GM19328 (cell line): Measurements from ENCODE around the gene EDC3.
"Not testable (repeated sequence)": the region's sequence is repeated elsewhere in the genome, so short reads cannot be mapped to it uniquely, and the experiment has no call there.

ENCODE experiments used
- ATAC-seq: cut with Tn5 transposase; IDR thresholded peaks from one replicate; pipeline ENCODE4 v1.9.1; 2021; ENCODE audit warnings: mild to moderate bottlenecking, moderate library complexity; ENCODE audit not compliant: unreplicated experiment

The EDC3 gene

DNA sequence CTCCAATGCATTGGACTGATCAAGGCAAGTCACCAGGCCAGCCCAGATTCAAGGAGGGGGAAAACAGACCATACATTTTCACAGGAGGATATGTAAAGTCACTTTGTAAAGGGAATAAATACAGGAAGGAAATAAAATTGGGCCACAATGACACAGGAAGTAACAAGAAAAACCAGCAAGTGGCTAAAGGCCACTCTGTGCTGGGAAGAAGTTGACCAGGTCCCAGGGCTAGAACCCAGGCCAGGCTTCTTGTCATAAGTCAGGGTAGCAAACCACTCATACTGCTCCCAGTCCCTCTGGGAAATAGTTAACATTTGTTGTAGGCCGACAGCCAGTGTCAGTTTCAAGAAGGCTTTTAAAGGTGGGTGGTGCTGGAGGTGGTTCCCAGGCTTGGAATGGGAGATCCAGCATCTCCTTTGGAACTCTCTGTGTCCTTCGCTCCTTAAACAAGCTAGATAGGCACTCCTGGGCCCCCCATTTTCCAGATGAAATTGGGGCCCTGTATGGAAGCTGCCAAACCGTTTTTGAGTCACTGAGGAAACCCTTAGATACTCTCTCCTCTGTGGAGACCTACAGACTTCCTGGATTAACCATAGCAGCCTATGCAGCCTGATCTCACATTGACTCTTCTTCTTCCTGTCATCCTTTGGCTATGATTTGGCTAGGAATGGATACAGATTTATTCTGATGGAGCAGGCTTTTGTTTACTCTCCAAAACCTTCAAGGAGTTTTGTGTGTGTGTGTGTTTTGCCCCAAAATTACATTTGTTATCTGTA, 14.7 kb upstream of the EDC3 start:
- no peak for ATAC-seq

- no peak for ATAC-seq
Measured at GRCh38 chr15:74709892-74710291, 14.1 kb upstream of the EDC3 start.

- ATAC-seq: no peak
Measured at GRCh38 chr15:74709011-74709410, 13.2 kb upstream of the EDC3 start.

DNA sequence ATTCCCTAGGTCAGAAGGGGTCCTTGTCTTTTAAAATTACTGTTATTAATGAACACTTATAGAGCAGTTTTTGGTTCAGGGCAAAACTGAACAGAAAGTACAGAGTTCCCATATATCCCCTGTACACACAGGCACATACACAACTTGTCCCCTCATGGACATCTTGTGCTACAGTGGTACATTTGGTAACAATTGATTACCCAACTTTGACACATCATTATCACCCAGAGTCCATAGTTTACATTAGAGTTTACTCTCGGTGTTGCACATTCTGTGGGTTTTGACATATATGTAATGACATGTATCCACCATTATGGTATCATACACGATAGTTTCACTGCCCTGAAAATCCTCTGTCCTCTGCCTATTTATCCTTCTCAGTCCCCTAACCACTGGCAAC, 984 bp upstream of the EDC3 start:
- ATAC-seq: no peak

GRCh38 chr15:74696398-74696729, 540 bp upstream of the EDC3 start:
- ATAC-seq: no peak

DNA sequence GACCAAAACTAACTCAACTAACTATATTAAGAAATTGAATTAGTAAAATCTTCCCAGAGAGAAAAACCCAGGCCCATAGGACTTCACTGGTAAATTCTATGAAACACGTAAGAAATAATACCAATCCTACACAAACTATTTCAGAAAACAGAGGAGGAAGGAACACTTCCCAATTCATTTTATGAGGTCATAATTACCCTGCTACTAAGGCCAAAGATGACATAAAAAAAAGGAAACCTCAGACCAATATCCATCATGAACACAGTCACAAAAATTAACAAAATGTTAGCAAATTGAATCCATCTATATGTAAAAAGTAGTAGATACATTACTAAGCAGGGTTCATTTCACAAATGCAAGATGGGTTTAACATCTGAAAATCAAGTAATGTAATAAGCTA, 3.5 kb downstream of the EDC3 start:
- ATAC-seq: no peak

DNA sequence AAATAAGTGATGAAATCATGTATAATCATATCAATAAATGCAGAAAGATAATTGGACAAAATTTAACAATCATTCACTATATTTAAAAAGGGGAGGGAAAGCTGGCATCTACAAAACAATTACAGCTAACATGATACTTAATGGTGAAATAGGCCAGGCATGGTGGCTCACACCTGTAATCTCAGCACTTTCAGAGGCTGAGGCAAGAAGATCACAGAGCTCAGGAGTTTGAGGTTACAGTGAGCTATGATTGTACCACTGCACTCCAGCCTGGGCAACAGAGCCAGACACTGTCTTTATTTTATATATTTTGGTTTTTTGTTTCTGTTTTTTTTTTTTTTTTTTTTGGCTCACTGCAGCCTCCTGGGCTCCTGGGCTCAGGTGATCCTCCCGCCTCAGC, 12.1 kb downstream of the EDC3 start:
- ATAC-seq: no peak

GRCh38 chr15:74682954-74683353, 12.9 kb downstream of the EDC3 start:
- ATAC-seq: no peak

- ATAC-seq: no peak
Measured at GRCh38 chr15:74680456-74680855, 15.4 kb downstream of the EDC3 start.

DNA sequence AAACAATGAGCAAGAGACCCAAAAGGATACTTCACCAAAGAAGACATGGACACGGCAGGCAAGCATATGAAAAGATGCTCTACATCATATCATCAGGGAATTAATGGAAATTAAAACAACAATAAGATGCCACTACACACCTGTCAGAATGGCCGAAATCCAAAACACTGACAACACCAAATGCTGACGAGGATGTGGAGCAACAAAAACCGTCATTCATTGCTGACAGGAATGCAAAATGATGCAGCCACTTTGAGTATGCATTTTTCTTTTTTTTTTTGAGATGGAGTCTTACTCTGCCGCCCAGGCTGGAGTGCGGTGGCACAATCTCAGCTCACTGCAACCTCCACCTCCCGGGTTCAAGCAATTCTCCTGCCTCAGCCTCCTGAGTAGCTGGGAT, 19.0 kb downstream of the EDC3 start:
- no peak for ATAC-seq

DNA sequence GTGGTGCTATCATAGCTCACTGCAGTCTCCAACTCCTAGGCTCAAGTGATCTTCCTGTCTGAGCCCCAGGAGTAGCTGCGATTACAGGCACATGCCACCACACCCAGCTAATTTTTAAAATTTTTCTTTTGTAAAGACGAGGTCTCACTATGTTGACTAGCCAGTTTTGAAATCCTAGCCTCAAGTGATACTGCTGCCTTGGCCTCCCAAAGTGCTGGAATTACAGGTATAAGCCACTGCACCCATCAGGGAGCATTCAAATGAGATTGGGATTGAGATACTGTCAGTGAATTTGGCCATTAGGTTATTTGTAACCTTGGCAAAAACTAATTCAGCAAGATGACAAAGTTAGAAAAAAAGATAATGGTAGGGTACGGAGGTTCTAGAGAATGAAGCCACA, 21.7 kb downstream of the EDC3 start:
- ATAC-seq: no peak

- ATAC-seq: no peak
Measured at GRCh38 chr15:74669627-74670026, 26.2 kb downstream of the EDC3 start.

DNA sequence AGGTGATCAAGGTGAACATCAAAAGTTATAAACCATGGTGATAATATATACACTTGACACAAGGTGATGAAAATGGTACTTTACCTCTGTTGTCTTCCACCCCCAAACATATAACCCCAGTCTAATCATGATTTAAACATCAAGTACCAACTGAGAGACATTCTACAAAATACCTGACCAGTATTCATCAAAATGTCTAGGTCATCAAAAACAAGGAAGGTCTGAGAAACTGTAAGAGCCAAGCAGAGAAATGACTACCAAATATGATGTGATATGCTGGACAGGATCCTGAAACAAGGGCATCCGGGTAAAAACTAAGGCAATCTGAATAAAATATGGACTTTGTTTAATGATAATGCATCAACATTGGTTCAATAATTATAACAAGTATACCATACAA, 27.8 kb downstream of the EDC3 start:
- no peak for ATAC-seq

- no peak for ATAC-seq
Measured at GRCh38 chr15:74664670-74665069, 31.2 kb downstream of the EDC3 start.

DNA sequence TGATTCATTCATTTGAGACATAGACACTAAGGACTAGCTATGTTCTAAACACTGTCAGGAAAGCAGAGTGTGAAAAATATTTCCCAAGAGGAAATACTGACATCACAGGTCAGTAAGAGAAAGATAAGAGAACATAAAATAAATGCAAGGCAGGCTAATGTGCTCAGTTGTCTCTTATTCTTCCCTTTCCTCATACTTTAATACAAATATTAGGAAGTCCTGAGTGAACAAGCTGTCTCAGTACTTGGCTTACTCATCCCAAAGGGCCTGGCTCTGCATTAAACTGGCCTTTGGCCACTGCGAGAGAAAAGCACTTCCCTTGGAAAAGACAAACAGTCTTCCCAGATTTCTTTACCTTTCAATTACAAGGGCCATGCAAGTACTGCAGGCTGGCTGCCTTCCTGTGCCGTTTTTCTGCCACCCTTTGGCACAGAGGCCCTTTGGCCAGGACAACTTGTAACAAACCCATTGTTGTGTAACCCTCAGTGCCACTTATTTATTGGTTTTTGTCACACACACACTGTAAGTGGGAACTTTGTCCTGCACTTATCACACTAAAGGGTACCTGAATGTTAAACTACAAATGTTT, 31.7 kb downstream of the EDC3 start:
- no peak for ATAC-seq

DNA sequence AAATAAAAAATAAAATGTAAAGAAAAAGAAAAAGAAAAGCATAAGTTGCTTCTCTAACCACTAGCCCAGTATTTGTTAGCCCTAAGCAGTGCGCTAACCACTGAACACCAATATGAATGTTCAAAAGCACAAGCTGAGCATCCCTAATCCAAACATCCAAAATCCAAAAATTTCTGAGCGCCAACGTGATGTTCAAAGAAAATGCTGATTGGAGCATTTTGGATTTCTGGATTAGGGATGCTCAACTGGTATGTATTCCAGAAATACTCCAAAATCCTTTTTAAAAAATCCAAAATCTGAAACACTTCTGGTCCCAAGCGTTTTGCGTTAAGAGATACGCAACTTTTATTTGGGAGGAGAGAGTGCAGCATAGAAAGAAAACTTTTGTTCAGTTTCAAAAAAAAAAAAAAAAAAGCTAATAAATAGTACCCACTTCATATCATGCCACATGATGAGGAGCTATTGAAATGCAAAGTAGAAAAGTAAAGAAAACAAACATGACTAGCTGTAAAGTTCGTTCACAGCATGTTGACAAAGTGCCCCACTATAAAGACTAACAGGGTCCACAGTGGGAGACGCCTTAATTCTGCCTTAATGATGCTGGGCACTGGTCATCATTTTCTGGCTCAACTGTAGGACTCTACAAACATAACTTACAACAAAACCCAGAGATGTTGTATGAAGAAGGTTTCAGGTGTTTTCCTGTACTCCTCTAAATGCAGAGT, 32.4 kb downstream of the EDC3 start:
- no peak for ATAC-seq

- no peak for ATAC-seq
Measured at GRCh38 chr15:74662064-74662860, 33.6 kb downstream of the EDC3 start.

- ATAC-seq: not testable (repeated sequence)
Measured at GRCh38 chr15:74661280-74661679, 34.5 kb downstream of the EDC3 start.

DNA sequence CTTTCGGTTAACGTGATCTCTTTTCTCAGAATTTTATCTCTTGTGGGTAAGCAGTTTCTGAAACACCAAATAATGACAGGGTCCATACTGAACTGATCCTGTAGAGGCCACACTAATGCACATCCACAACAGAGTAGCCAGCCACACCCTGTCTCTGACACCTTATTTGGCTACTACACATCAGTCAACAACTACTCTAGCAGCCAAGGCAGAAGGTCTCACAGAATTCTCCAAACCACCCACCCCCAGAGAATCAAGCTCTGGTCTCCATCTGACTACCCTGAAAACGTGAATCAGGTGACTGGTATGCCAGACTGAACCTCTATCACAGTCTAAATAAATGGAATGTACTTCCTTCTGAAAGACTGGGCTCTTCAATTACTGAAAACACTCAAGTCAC, 38.0 kb downstream of the EDC3 start:
- no peak for ATAC-seq

DNA sequence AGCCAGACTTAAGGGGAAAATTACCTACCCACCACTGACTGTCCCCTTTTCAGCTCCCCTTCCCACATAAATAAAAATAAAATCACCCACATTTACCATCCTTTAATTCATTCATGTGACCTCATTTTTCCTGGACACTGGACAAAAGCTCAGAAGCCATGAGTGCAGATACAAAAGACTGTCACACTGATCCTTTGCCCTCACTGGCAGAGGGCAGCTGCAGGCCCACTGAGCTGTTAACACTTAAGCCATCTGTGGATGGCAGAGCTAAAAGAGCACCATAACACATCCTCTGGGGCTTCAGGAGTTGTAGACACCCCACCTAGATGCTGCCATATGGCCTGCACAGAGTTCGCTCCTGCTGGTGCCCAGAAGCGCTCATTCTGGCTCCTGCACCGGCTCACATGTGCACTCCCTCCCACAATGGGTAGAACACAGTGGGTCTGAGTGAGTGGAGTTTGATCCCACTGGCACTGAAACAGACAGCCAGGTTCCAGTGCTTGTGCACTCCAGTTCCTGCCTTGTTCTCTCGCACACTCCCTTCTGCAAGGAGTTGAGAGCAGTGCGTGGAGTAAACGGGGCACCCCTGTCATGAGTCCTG, 38.8 kb downstream of the EDC3 start:
- no peak for ATAC-seq

DNA sequence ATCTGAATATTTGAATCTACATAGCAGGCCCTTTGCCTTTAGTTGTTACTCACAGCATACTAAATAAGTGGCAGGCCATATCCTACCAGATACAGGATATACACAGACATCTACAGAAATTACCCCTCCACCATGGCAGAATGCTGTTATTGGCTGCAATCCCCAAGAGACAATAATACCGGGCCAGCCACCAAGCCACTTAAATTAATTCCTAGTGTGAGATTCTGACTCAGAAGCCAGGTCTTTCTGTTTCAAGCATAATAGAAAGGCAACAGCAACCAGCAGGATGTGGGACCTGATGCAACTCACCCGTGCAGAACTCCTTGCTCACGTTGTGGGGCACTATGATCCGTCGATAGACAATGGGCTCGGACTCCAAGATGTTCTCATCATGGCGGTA, 40.4 kb downstream of the EDC3 start:
- no peak for ATAC-seq
